ENCODE measurements around the gene ISYNA1.
"Not testable (repeated sequence)": the region's sequence is repeated elsewhere in the genome, so short reads cannot be mapped to it uniquely, and the experiment has no call there.

- TF ChIP-seq CTCF (IDR thresholded peaks at IDR 0.05); EZH2 (IDR thresholded peaks at IDR 0.05; ENCODE audit: borderline replicate concordance, insufficient read depth, low read depth, low read length, poor library complexity, severe bottlenecking): not testable (repeated sequence)
These were observed 32.2 kb downstream of the ISYNA1 start for GRCh38 chr19:18405754-18406153.
